ENCODE results near the gene SLC39A5. TPM values are rescaled to one million over a fixed set of nuclear protein-coding genes. Genes with fewer than 3 reads are reported as not detected.
"Not testable (repeated sequence)": the region's sequence is repeated elsewhere in the genome, so short reads cannot be mapped to it uniquely, and the experiment has no call there.

The SLC39A5 gene
- total RNA-seq, 2 donors from 2014 or later, result 152 to 244 TPM

DNA sequence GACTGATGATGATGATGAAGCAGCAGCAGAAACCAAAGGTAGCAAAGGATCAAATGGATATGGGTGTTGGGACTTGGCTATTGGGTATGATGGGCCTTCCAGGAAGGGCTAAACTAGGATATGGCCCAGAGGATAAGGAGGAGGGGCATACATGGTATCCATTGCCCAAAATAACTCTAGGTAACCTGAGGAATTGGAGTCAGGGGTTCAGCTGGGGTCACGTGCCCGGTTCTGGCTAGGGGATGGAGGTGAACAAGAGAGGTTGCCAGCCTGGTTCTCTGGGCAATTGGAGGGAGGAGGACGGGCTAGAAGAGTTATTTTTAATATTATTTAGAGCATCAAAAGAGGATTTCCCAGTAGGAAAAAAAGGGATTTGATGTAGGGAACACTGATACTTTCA, 31.1 kb downstream of the SLC39A5 start:
- ATAC-seq (no peak), DNase-seq (no peak)
- intact Hi-C loops (cut with DNase I, micrococcal nuclease), result no loop called here

GRCh38 chr12:56261503-56262232, 31.8 kb downstream of the SLC39A5 start:
- ATAC-seq (peak; percentile 21), DNase-seq (no peak)
- intact Hi-C loops (cut with DNase I, micrococcal nuclease), result no loop called here

DNA sequence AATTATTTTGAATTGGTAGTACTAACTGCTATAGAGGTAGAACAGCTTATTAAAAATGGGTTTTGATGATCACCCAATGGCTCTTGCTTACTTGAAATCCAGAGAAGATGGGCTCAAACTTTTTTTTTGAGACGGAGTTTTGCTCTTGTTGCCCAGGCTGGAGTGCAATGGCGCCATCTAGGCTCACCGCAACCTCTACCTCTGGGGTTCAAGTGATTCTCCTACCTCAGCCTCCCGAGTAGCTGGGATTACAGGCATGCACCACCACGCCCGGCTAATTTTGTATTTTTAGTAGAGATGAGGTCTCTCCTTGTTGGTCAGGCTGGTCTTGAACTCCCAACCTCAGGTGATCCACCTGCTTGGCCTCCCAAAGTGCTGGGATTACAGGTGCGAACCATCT, 33.1 kb downstream of the SLC39A5 start:
- ATAC-seq; intact Hi-C loops (cut with DNase I, micrococcal nuclease); DNase-seq: not testable (repeated sequence)

GRCh38 chr12:56266068-56266692, 36.3 kb downstream of the SLC39A5 start:
- DNase-seq; ATAC-seq; intact Hi-C loops (cut with DNase I, micrococcal nuclease): not testable (repeated sequence)

- peak; percentile 89 for ATAC-seq
- intact Hi-C loops (cut with DNase I, micrococcal nuclease), result no loop called here
- DNase-seq, result peak; percentile 91 to 95
These were observed 37.0 kb downstream of the SLC39A5 start, which contains the start of gene COQ10A for GRCh38 chr12:56266693-56267442. Gene COQ10A (plus strand): TSS chr12:56266942. CDS start chr12:56267119, 177 bp downstream.

- DNase-seq, result peak; percentile 38 to 47
- intact Hi-C loops (cut with DNase I, micrococcal nuclease), result no loop called here
- peak; percentile 8 for ATAC-seq
These were observed 37.7 kb downstream of the SLC39A5 start for GRCh38 chr12:56267443-56268071.

DNA sequence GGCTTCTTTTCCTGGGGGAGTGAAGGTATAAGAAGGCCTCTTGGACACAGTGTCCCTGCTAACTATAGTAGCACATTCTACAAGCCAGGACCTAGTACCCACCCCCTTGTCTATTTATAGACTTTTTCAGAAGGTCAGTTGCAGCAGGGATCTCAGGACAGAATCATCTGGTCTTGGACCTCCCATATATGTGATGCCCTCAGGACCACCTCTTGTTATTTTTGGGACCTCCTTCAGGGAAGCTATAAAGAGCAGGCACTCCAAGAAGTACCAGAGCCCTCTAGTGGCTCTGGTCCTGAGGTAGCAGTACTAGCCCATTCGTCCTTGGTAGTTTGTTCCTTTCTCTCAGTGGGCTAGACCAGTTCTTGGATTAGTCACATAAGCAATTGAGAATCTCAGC, 41.2 kb downstream of the SLC39A5 start:
- ATAC-seq (no peak), DNase-seq (no peak)
- intact Hi-C loops (cut with DNase I, micrococcal nuclease), result no loop called here

- intact Hi-C loops (cut with DNase I, micrococcal nuclease); DNase-seq; ATAC-seq: not testable (repeated sequence)
These were observed 42.6 kb downstream of the SLC39A5 start for GRCh38 chr12:56272468-56272867.

DNA sequence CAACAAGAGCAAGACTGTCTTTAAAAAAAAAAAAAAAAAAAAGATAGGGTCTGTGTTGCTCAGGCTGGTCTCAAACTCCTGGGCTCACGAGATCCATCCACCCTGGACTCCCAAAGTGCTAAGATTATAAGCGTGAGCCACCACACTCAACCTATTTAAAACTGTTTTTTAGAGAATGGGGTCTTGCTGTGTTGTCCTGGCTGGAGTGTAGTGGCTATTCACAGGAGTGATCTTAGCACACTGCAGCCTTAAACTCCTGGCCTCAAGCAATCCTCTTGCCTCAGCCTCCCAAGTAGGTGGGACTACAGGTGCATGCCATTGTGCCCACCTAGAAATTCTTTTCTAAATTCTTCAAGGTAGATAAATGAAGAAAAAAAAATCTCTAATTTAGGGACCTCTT, 44.4 kb downstream of the SLC39A5 start:
- ATAC-seq (no peak), DNase-seq (no peak)
- intact Hi-C loops (cut with DNase I, micrococcal nuclease), result no loop called here

- intact Hi-C loops (cut with DNase I, micrococcal nuclease), result no loop called here
- no peak for ATAC-seq
- no peak for DNase-seq
These were observed 49.1 kb downstream of the SLC39A5 start for GRCh38 chr12:56278905-56279304.

DNA sequence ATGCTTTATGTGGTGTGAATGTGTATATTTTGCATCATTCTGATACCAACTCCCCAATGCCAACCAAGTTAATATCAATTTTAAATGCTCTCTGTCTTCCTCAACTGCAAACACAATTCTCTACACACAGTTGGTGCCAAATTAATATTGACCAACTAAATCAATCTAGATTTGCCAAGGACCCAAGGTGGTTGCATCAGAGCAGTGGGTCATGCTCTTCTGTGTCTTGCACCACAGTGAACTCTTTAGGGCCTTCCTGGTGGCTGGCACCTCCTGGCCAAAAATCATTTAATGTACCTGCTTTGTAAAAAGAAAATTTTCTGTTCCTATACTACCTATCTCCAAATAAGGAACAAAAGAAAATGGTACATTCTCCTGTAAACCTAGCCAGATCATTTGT, 51.0 kb downstream of the SLC39A5 start:
- no peak for ATAC-seq
- intact Hi-C loops (cut with DNase I, micrococcal nuclease), result no loop called here
- no peak for DNase-seq

DNA sequence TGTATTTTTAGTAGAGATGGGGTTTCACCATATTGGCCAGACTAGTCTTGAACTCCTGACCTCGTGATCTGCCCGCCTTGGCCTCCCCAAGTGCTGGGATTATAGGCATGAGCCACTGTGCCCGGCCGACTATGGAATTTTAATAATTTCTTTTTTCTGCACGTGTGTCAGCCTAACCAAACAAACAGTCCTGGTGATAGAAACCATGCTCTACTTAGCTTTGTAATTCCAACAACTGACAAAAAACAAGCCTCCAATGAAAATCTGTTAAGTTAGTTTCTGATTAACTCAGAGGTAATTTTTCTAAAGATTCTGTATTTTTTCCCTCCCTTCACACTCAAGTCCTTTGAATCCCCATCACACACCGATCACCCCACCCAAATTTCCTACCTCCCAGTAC, 52.2 kb downstream of the SLC39A5 start:
- intact Hi-C loops (cut with DNase I, micrococcal nuclease), result no loop called here
- ATAC-seq (no peak), DNase-seq (no peak)

DNA sequence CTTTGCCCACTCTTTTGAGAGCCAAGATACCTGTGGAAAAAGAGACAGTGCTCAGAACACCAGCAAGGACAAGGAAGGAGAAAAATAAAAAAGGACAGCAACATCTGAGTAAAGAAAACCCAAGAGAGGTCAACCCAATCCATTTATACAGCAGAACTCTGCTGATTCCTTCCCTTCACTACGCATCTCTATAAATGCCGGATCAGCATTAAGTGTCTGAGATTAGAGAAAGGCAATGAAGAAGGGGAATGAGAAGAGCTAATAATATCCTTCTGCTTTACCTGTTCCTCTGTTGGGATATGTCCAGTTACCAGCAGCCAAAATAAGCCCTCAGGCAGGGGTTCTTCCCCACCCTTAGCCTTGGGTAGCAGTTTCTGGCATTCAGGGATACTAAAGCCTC, 52.7 kb downstream of the SLC39A5 start:
- intact Hi-C loops (cut with DNase I, micrococcal nuclease), result no loop called here
- DNase-seq (no peak), ATAC-seq (no peak)

GRCh38 chr12:56284263-56284662, 54.4 kb downstream of the SLC39A5 start:
- not testable (repeated sequence) for ATAC-seq

GRCh38 chr12:56286044-56286830, 56.4 kb downstream of the SLC39A5 start:
- intact Hi-C loops (cut with DNase I, micrococcal nuclease), result no loop called here
- ATAC-seq, result no peak

More at GRCh38 chr12:56284263-56284662, 54.4 kb downstream of the SLC39A5 start:
- DNase-seq; intact Hi-C loops (cut with DNase I, micrococcal nuclease): not testable (repeated sequence)

More at GRCh38 chr12:56286044-56286830, 56.4 kb downstream of the SLC39A5 start:
- no peak for DNase-seq
